SK-N-SH (cell line): ENCODE results near the gene SMO. TPM values are rescaled to one million over a fixed set of nuclear protein-coding genes. Genes with fewer than 3 reads are reported as not detected.

ENCODE experiments used
- CTCF ChIA-PET: fragments of 300-600, 350-600 bp; formaldehyde crosslinking; extraction: SDS; loops from one replicate; lab custom pipeline; 2021; lab: Yijun Ruan, JAX
- POLR2A ChIA-PET: fragments of 350-600 bp; sonication (Branson Sonifier 250); formaldehyde crosslinking; extraction: SDS; loops from one replicate; lab custom pipeline; 2020; ENCODE audit warnings: antibody characterized with exemption, inconsistent platforms; lab: Yijun Ruan, JAX
- DNase-seq: peaks from one replicate; pipeline ENCODE4 v3.0.0; 2012
- H2AFZ ChIP-seq: fragments of 200-600 bp; sonication (generic); 2 replicates; pipeline ENCODE4 v1.8.1; 2016; ENCODE audit warnings: antibody characterized with exemption, mild to moderate bottlenecking, low read depth
- H3F3A ChIP-seq: fragments of 200-600 bp; sonication (generic); replicated peaks from 2 replicates; pipeline ENCODE3; 2016; ENCODE audit warnings: antibody characterized with exemption, mild to moderate bottlenecking; ENCODE audit not compliant: insufficient read depth
- H3K27ac ChIP-seq, 2 experiments: fragments of 200-500 bp in 1 of 2; fragments of 200-600 bp in 1 of 2; sonication (Bioruptor generic) in 1 of 2; sonication (generic), shearing (Covaris generic) in 1 of 2; 2 replicates each; pipeline versions ENCODE4 v1.5.1 to v1.6.1; 2014 to 2016; ENCODE audit warnings: low read depth in 2 of 2, inconsistent platforms in 1 of 2, low read length in 1 of 2, mild to moderate bottlenecking in 1 of 2, mixed read lengths in 1 of 2
- H3K27me3 ChIP-seq: fragments of 200-600 bp; sonication (generic), shearing (Covaris generic); 2 replicates; pipeline ENCODE4 v1.6.1; 2016; ENCODE audit warnings: mixed run types; ENCODE audit not compliant: insufficient read depth
- H3K36me3 ChIP-seq, 2 experiments: fragments of 200-500 bp in 1 of 2; fragments of 200-600 bp in 1 of 2; sonication (Bioruptor generic) in 1 of 2; sonication (generic) in 1 of 2; replicated peaks in 1 of 2; 2 replicates each; pipeline versions ENCODE3 to v1.5.1; 2014 to 2016; ENCODE audit warnings: low read length in 1 of 2, mild to moderate bottlenecking in 1 of 2; ENCODE audit not compliant: insufficient read depth in 2 of 2, control insufficient read depth in 1 of 2
- H3K4me1 ChIP-seq, 2 experiments: fragments of 200-500 bp in 1 of 2; fragments of 200-600 bp in 1 of 2; sonication (Bioruptor generic) in 1 of 2; sonication (generic), shearing (Covaris generic) in 1 of 2; 2 replicates each; pipeline versions ENCODE4 v1.5.1 to v1.6.1; 2014 to 2016; ENCODE audit warnings: low read depth in 1 of 2, low read length in 1 of 2, mixed run types in 1 of 2; ENCODE audit not compliant: insufficient read depth in 2 of 2, control insufficient read depth in 1 of 2
- H3K4me2 ChIP-seq: fragments of 200-600 bp; sonication (generic), shearing (Covaris generic); 2 replicates; pipeline ENCODE4 v1.6.1; 2017; ENCODE audit warnings: mixed run types
- H3K4me3 ChIP-seq, 2 experiments: fragments of 200-500 bp in 1 of 2; fragments of 200-600 bp in 1 of 2; sonication (Bioruptor generic) in 1 of 2; sonication (generic), shearing (Covaris generic) in 1 of 2; 2 replicates each; pipeline versions ENCODE4 v1.5.1 to v1.8.1; 2014 to 2016; ENCODE audit warnings: low read depth in 2 of 2, inconsistent platforms in 1 of 2, low read length in 1 of 2, mild to moderate bottlenecking in 1 of 2, mixed read lengths in 1 of 2, moderate library complexity in 1 of 2
- H3K79me2 ChIP-seq: fragments of 200-600 bp; sonication (generic); 2 replicates; pipeline ENCODE4 v1.8.1; 2017; ENCODE audit warnings: mild to moderate bottlenecking; ENCODE audit not compliant: insufficient read depth
- H3K9ac ChIP-seq: fragments of 200-600 bp; sonication (generic); 2 replicates; pipeline ENCODE4 v1.6.1; 2017; ENCODE audit warnings: mixed run types
- H3K9me2 ChIP-seq: fragments of 200-600 bp; sonication (generic); 2 replicates; pipeline ENCODE4 v1.6.1; 2017; ENCODE audit warnings: mixed run types
- H3K9me3 ChIP-seq: fragments of 200-600 bp; sonication (generic); 2 replicates; pipeline ENCODE4 v1.6.1; 2017; ENCODE audit warnings: mixed run types, mild to moderate bottlenecking, moderate library complexity
- H4K20me1 ChIP-seq: fragments of 200-600 bp; sonication (generic); 2 replicates; pipeline ENCODE4 v1.6.1; 2017; ENCODE audit warnings: mild to moderate bottlenecking, mixed run types; ENCODE audit not compliant: insufficient read depth
- ELF1 ChIP-seq: IDR thresholded peaks from 2 replicates; pipeline ENCODE4 v1.4.0; 2012
- GATA2 ChIP-seq: sonication (generic); formaldehyde crosslinking; IDR thresholded peaks from 2 replicates; pipeline ENCODE4 v1.5.0; 2020; ENCODE audit warnings: mild to moderate bottlenecking, missing genetic modification reagents
- IRF3 ChIP-seq: fragments of 150-350 bp; IDR thresholded peaks from 2 replicates; pipeline ENCODE4 v1.6.1; 2016; ENCODE audit warnings: mild to moderate bottlenecking, low read depth, low read length
- MEF2A ChIP-seq: IDR thresholded peaks from 2 replicates; pipeline ENCODE4 v1.4.0; 2012; ENCODE audit warnings: low read depth, borderline replicate concordance
- MXI1 ChIP-seq: IDR thresholded peaks from 2 replicates; pipeline ENCODE4 v1.6.1; 2012; ENCODE audit warnings: mild to moderate bottlenecking, low read depth, low read length, improper control_type of control experiment
- NFIC ChIP-seq: IDR thresholded peaks from 2 replicates; pipeline ENCODE4 v1.4.0; 2012; ENCODE audit warnings: borderline replicate concordance
- NRF1 ChIP-seq: IDR thresholded peaks from 2 replicates; pipeline ENCODE4 v1.6.1; 2012; ENCODE audit warnings: low read depth, mild to moderate bottlenecking, low read length
- PBX3 ChIP-seq: IDR thresholded peaks from 2 replicates; pipeline ENCODE4; 2012
- TAF1 ChIP-seq: IDR thresholded peaks from 2 replicates; pipeline ENCODE4 v1.6.1; 2012; ENCODE audit warnings: low read depth, mild to moderate bottlenecking, low read length, moderate library complexity, borderline replicate concordance
- USF1 ChIP-seq: IDR thresholded peaks from 2 replicates; pipeline ENCODE4 v1.4.0; 2012; ENCODE audit warnings: low read depth, borderline replicate concordance
- WGBS: methylation state at CpG from one replicate; pipeline ENCODE4 v1.1.6; 2017; ENCODE audit warnings: low lambda C conversion rate; 5-methylcytosine and 5-hydroxymethylcytosine counted together
- polyA plus RNA-seq, 3 experiments: library from polyadenylated mRNA; depleted of rRNA; stranded (reverse); fragments of >200 nt; gene quantifications; 2 replicates each; pipeline ENCODE4 v1.2.3, GENCODE V29; 2012

Gene SMO
- polyA plus RNA-seq, 1 of the 3 experiments (the other 2 are of a cell fraction) = 37.0 TPM

GRCh38 chr7:129225206-129225930 lies 36.9 kb downstream of the SMO start (continued):
- TF ChIP-seq TAF1 (0 out of 2 replicates have a peak, but pooled peaks have one; percentile 18), PBX3 (no peak), GATA2 (CRISPR knock-in tag) (no peak), MEF2A (no peak), NRF1 (no peak)

GRCh38 chr7:129225931-129226572 lies 37.6 kb downstream of the SMO start:
- Histone ChIP-seq H3K9me2 (no peaks in the 10 kb centered on the region), H4K20me1 (no peaks in the 10 kb centered on the region), H3K4me2 (peak overlapping the region; percentile 76), H2AFZ (peak overlapping the region; percentile 84), H3K4me3 (peak overlapping the region; percentile 68 to 76), H3K27me3 (no peaks in the 10 kb centered on the region), H3K4me1 (peaks cover 0 to 6% of the 10 kb centered on the region in 2 experiments; a peak in 3 of 4 replicates), H3F3A (peaks cover 7% of the 10 kb centered on the region), H3K9ac (peak overlapping the region; percentile 74), H3K36me3 (no peaks in the 10 kb centered on the region), H3K9me3 (no peaks in the 10 kb centered on the region), H3K79me2 (peaks cover 28% of the 10 kb centered on the region), H3K27ac (peak overlapping the region in 1 of 2 experiments; percentile 95; a peak in 2 of 4 replicates)
- no peak for DNase-seq
- TF ChIP-seq USF1 = no peak
- no peak for TF ChIP-seq NFIC
- no peak for TF ChIP-seq TAF1
- TF ChIP-seq IRF3 = no peak
- no peak for TF ChIP-seq ELF1
- no peak for TF ChIP-seq MXI1
- CTCF ChIA-PET = interaction anchor here (0.8 to 1.6 kb wide), 14 partner anchors 12 to 387 kb away, joined by 3 to 6 read pairs (median 4); no protein-coding TSS in a partner anchor
- POLR2A ChIA-PET = no interaction called here
- WGBS = 52% methylated on average over 11 of the region's 11 CpGs
